H1 (cell line): ENCODE data around the gene MAPRE2. TPM values are rescaled to one million over a fixed set of nuclear protein-coding genes. Genes with fewer than 3 reads are reported as not detected.

Experiments used
- CTCF ChIA-PET: fragments of 300-600 bp; sonication (Branson Sonifier 250); formaldehyde crosslinking; loops from one replicate; lab custom pipeline; 2021; ENCODE audit not compliant: partially characterized antibody; lab: Charles Lee
- POLR2A ChIA-PET: fragments of 300-600 bp; sonication (Branson Sonifier 250); formaldehyde crosslinking; loops from one replicate; lab custom pipeline; 2021; ENCODE audit warnings: inconsistent platforms; ENCODE audit not compliant: partially characterized antibody; lab: Charles Lee
- DNase-seq, 2 experiments: peaks; one replicate each; pipeline versions ENCODE4 v3.0.0 to v3.0.0-alpha.2; 2010 to 2022; ENCODE audit warnings: low spot score in 2 of 2, low read depth in 1 of 2, mixed read lengths in 1 of 2
- FAIRE-seq: peaks from 2 replicates; lab custom pipeline; 2011; peaks lifted over from hg19 to GRCh38; lab: Jason Lieb, UNC
- H2AFZ ChIP-seq: 2 replicates; pipeline ENCODE4 v1.8.1; 2012; ENCODE audit warnings: low read length, inconsistent platforms
- H2AK5ac ChIP-seq: 2 replicates; pipeline ENCODE4 v1.6.1; 2013; ENCODE audit warnings: low read depth, low read length
- H2BK120ac ChIP-seq: replicated peaks from 2 replicates; pipeline ENCODE3; 2013; ENCODE audit warnings: low read depth, low read length, inconsistent platforms
- H2BK12ac ChIP-seq: 2 replicates; pipeline ENCODE4 v1.6.1; 2013; ENCODE audit warnings: low read depth, low read length
- H2BK15ac ChIP-seq: 2 replicates; pipeline ENCODE4 v1.6.1; 2013; ENCODE audit warnings: low read length
- H2BK20ac ChIP-seq: 2 replicates; pipeline ENCODE4 v1.6.1; 2013; ENCODE audit warnings: low read length
- H2BK5ac ChIP-seq: 2 replicates; pipeline ENCODE4 v1.6.1; 2013; ENCODE audit warnings: low read depth, low read length
- H3K14ac ChIP-seq: 2 replicates; pipeline ENCODE4 v1.6.1; 2013; ENCODE audit warnings: inconsistent platforms; ENCODE audit not compliant: insufficient read length
- H3K18ac ChIP-seq: 2 replicates; pipeline ENCODE4 v1.6.1; 2013; ENCODE audit warnings: low read length; ENCODE audit errors: extremely low read depth
- H3K23ac ChIP-seq: 2 replicates; pipeline ENCODE4 v1.6.1; 2013; ENCODE audit warnings: inconsistent platforms; ENCODE audit not compliant: insufficient read length
- H3K23me2 ChIP-seq: 2 replicates; pipeline ENCODE4 v1.6.1; 2013; ENCODE audit warnings: low read depth, low read length
- H3K27ac ChIP-seq: 2 replicates; pipeline ENCODE4 v1.6.1; 2011; ENCODE audit warnings: low read depth, low read length, inconsistent platforms
- H3K27me3 ChIP-seq, 4 experiments: replicated peaks in 1 of 4; 1 replicate in 1 of 4; 2 replicates in 3 of 4; pipeline versions ENCODE4 v1.6.1 to v1.8.1; 2011 to 2013; ENCODE audit warnings: low read length in 3 of 4, mild to moderate bottlenecking in 3 of 4, inconsistent platforms in 2 of 4, mixed read lengths in 2 of 4, moderate library complexity in 1 of 4; ENCODE audit not compliant: control insufficient read depth in 3 of 4, insufficient read depth in 3 of 4; ENCODE audit errors: extremely low read depth in 1 of 4
- H3K36me3 ChIP-seq, 4 experiments: 2 replicates each; pipeline versions ENCODE4 v1.6.1 to v1.8.1; 2011 to 2013; ENCODE audit warnings: mild to moderate bottlenecking in 4 of 4, low read length in 3 of 4, moderate library complexity in 2 of 4, control low read depth in 1 of 4, inconsistent platforms in 1 of 4; ENCODE audit not compliant: insufficient read depth in 4 of 4, control insufficient read depth in 2 of 4
- H3K4ac ChIP-seq: replicated peaks from 2 replicates; pipeline ENCODE3; 2013; ENCODE audit warnings: low read length, low read depth, mixed read lengths, inconsistent platforms; ENCODE audit not compliant: insufficient read length
- H3K4me1 ChIP-seq, 4 experiments: replicated peaks in 1 of 4; 1 replicate in 1 of 4; 2 replicates in 3 of 4; pipeline versions ENCODE4 v1.6.1 to v1.8.1; 2011 to 2013; ENCODE audit warnings: low read length in 3 of 4, inconsistent platforms in 2 of 4, mixed read lengths in 1 of 4; ENCODE audit not compliant: insufficient read depth in 4 of 4, control insufficient read depth in 3 of 4
- H3K4me2 ChIP-seq, 2 experiments: 2 replicates each; pipeline versions ENCODE4 v1.6.1 to v1.8.1; 2011 to 2013; ENCODE audit warnings: low read depth in 2 of 2, low read length in 2 of 2, control low read depth in 1 of 2, inconsistent platforms in 1 of 2, mild to moderate bottlenecking in 1 of 2; ENCODE audit not compliant: insufficient read depth in 1 of 2
- H3K4me3 ChIP-seq, 4 experiments: fragments of 200-600, 300-600 bp in 1 of 4; sonication (generic), shearing (Covaris generic), sonication (Bioruptor Twin) in 1 of 4; 2 replicates each; pipeline versions ENCODE4 v1.5.1 to v1.8.1; 2011 to 2016; ENCODE audit warnings: low read length in 4 of 4, low read depth in 3 of 4, control low read depth in 2 of 4, inconsistent platforms in 2 of 4, mild to moderate bottlenecking in 2 of 4, mixed read lengths in 1 of 4, moderate library complexity in 1 of 4; ENCODE audit not compliant: insufficient read depth in 2 of 4; ENCODE audit errors: extremely low read depth in 1 of 4
- H3K56ac ChIP-seq: replicated peaks from 2 replicates; pipeline ENCODE3; 2013; ENCODE audit warnings: low read depth, mild to moderate bottlenecking, mixed read lengths, low read length, inconsistent platforms; ENCODE audit not compliant: insufficient read length
- H3K79me1 ChIP-seq: 2 replicates; pipeline ENCODE4 v1.6.1; 2013; ENCODE audit warnings: low read depth, low read length, control low read depth
- H3K79me2 ChIP-seq, 2 experiments: 2 replicates each; pipeline versions ENCODE4 v1.6.1 to v1.8.1; 2012 to 2013; ENCODE audit warnings: low read length in 2 of 2, mild to moderate bottlenecking in 2 of 2, inconsistent platforms in 1 of 2; ENCODE audit not compliant: insufficient read depth in 2 of 2, control insufficient read depth in 1 of 2
- H3K9ac ChIP-seq, 4 experiments: replicated peaks in 1 of 4; 1 replicate in 1 of 4; 2 replicates in 3 of 4; pipeline versions ENCODE4 v1.6.1 to v1.8.1; 2011 to 2013; ENCODE audit warnings: low read depth in 3 of 4, low read length in 3 of 4, control low read depth in 2 of 4, mild to moderate bottlenecking in 2 of 4, moderate library complexity in 2 of 4, inconsistent platforms in 1 of 4; ENCODE audit errors: extremely low read depth in 1 of 4
- H3K9me3 ChIP-seq, 2 experiments: 2 replicates each; pipeline versions ENCODE4 v1.6.1 to v1.8.1; 2012 to 2013; ENCODE audit warnings: mild to moderate bottlenecking in 2 of 2, moderate library complexity in 2 of 2, control low read depth in 1 of 2, inconsistent platforms in 1 of 2, low read depth in 1 of 2, low read length in 1 of 2, mixed read lengths in 1 of 2; ENCODE audit not compliant: insufficient read depth in 2 of 2
- H4K20me1 ChIP-seq, 2 experiments: replicated peaks in 1 of 2; 2 replicates each; pipeline versions ENCODE3 to v1.8.1; 2011 to 2013; ENCODE audit warnings: inconsistent platforms in 2 of 2, low read length in 2 of 2, mild to moderate bottlenecking in 1 of 2; ENCODE audit not compliant: insufficient read depth in 2 of 2, control insufficient read depth in 1 of 2
- H4K5ac ChIP-seq: 2 replicates; pipeline ENCODE4 v1.6.1; 2013; ENCODE audit warnings: low read length, low read depth, mixed read lengths, inconsistent platforms; ENCODE audit not compliant: insufficient read length
- H4K8ac ChIP-seq: 2 replicates; pipeline ENCODE4 v1.8.0; 2013; ENCODE audit warnings: mild to moderate bottlenecking, moderate library complexity, low read length, inconsistent platforms; ENCODE audit not compliant: insufficient read depth; ENCODE audit errors: extremely low read depth
- H4K91ac ChIP-seq: replicated peaks from 2 replicates; pipeline ENCODE3; 2013; ENCODE audit warnings: low read length, mixed read lengths, inconsistent platforms; ENCODE audit not compliant: insufficient read length
- KDM1A ChIP-seq: fragments of 200-600, 300-600 bp; sonication (generic); IDR thresholded peaks from 2 replicates; pipeline ENCODE4 v1.7.1; 2016; ENCODE audit warnings: mild to moderate bottlenecking, low read length, borderline replicate concordance
- RNF2 ChIP-seq: fragments of 200-900, 300-1000 bp; sonication (generic); IDR thresholded peaks from 2 replicates; pipeline ENCODE4 v1.7.1; 2016; ENCODE audit warnings: borderline replicate concordance, low read depth, mild to moderate bottlenecking, antibody characterized with exemption, low read length; ENCODE audit not compliant: poor library complexity, severe bottlenecking; ENCODE audit errors: missing control alignments
- WGBS, 2 experiments: shearing (Covaris generic) in 1 of 2; methylation state at CpG; one replicate each; pipeline versions ENCODE4 v1.1.6 to v1.1.7; 2013 to 2015; ENCODE audit warnings: low lambda C conversion rate in 2 of 2, mixed read lengths in 2 of 2, inconsistent platforms in 1 of 2, low coverage in 1 of 2, missing lambda C conversion rate in 1 of 2; ENCODE audit not compliant: insufficient replicate concordance in 2 of 2, insufficient coverage in 1 of 2, insufficient read length in 1 of 2; ENCODE audit errors: extremely low coverage in 1 of 2, missing lambda C conversion rate in 1 of 2; 5-methylcytosine and 5-hydroxymethylcytosine counted together
- polyA plus RNA-seq, 7 experiments: library from polyadenylated mRNA; depleted of rRNA in 3 of 7; stranded (reverse) in 5 of 7; unstranded in 2 of 7; fragments of >200 nt in 5 of 7; fragments of 200-250 nt in 2 of 7; gene quantifications; 1 replicate in 5 of 7; 2 replicates in 1 of 7; 4 replicates in 1 of 7; pipeline versions ENCODE4 v1.2.1 to v1.2.3, GENCODE V29; 2011 to 2013; ENCODE audit warnings: missing spikeins in 2 of 7, mixed read lengths in 2 of 7
- total RNA-seq: library from RNA; stranded (reverse); fragmentation: NEBNext Ultra II Directional; extraction: Animal tissue kit (Norgen Biotek cat#: 25700); gene quantifications from 2 replicates; pipeline ENCODE4 v1.2.1, GENCODE V29; 2021

The MAPRE2 gene
- total and polyA plus RNA-seq, 2 of the 8 experiments (the other 6 are each of a cell fraction or from before 2014, with no cell fraction given) = 32.6 to 33.1 TPM

- Histone ChIP-seq H2AFZ (0 out of 2 replicates have a peak overlapping the region, but pooled peaks have one; percentile 72), H3K23me2 (no peaks in the 10 kb centered on the region), H2BK15ac (no peak overlapping the region), H3K36me3 (no peaks in the 10 kb centered on the region), H3K79me1 (no peaks in the 10 kb centered on the region), H4K8ac (no peak overlapping the region), H2BK12ac (no peak overlapping the region), H3K18ac (no peak overlapping the region), H3K9ac (no peak overlapping the region), H3K56ac (no peak overlapping the region), H3K9me3 (peaks cover 0 to 3% of the 10 kb centered on the region in 2 experiments; a peak in 2 of 4 replicates), H4K20me1 (no peaks in the 10 kb centered on the region), H2BK20ac (no peak overlapping the region), H2BK120ac (no peak overlapping the region), H2BK5ac (no peak overlapping the region), H3K27me3 (no peaks in the 10 kb centered on the region), H3K14ac (no peak overlapping the region), H4K91ac (no peak overlapping the region), H4K5ac (no peak overlapping the region), H3K23ac (no peak overlapping the region), H2AK5ac (no peak overlapping the region), H3K4me2 (no peak overlapping the region), H3K4me1 (peaks cover 0 to 7% (median 0%) of the 10 kb centered on the region in 4 experiments; a peak in 2 of 7 replicates), H3K4me3 (no peak overlapping the region), H3K79me2 (no peaks in the 10 kb centered on the region), H3K4ac (no peak overlapping the region), H3K27ac (no peak overlapping the region)
- no peak for FAIRE-seq
- TF ChIP-seq RNF2 = no peak
- peak; percentile 45; the same call in 1 of the 2 replicates for TF ChIP-seq KDM1A
- ChIA-PET POLR2A (interaction anchor here (0.7 kb wide), 1 partner anchor 844 kb away, joined by 3 read pairs; no protein-coding TSS in a partner anchor), CTCF (interaction anchor here (1.0 kb wide), 1 partner anchor 164 kb away, joined by 5 read pairs; no protein-coding TSS in a partner anchor)
- DNase-seq = no peak
- WGBS, 2 experiments = 77% methylated on average over 2 of the region's 5 CpGs; no CpG with 5 or more reads in 1 of the 2 experiments
Measured at GRCh38 chr18:35174093-35174731, 133.0 kb downstream of the MAPRE2 start.
